Activated CD8-positive, alpha-beta T cell treated with anti-CD3 and anti-CD28 coated beads for 36 hours (primary cell): ENCODE data around the gene ARHGAP42. TPM values are rescaled to one million over a fixed set of nuclear protein-coding genes. Genes with fewer than 3 reads are reported as not detected.

Experiments used
- ATAC-seq: fragments of 200-7000 bp; cut with Tn5 transposase; one replicate; pipeline ENCODE4 v1.10.0; 2021; ENCODE audit warnings: mild to moderate bottlenecking, moderate library complexity
- CTCF ChIA-PET: fragments of 350-600 bp; sonication (Branson Sonifier 250); formaldehyde crosslinking; loops from one replicate; lab custom pipeline; 2021; ENCODE audit warnings: antibody characterized with exemption; lab: Charles Lee
- POLR2A ChIA-PET: fragments of 350-600 bp; sonication (Branson Sonifier 250); formaldehyde crosslinking; loops from one replicate; lab custom pipeline; 2021; ENCODE audit warnings: antibody characterized with exemption; lab: Charles Lee
- DNase-seq: peaks from one replicate; pipeline ENCODE4 v3.0.0-alpha.2; 2020
- H3K27ac Mint-ChIP-seq: one replicate; pipeline ENCODE4 v1.8.0; 2021; ENCODE audit warnings: mild to moderate bottlenecking, mixed read lengths
- H3K27me3 Mint-ChIP-seq: one replicate; pipeline ENCODE4 v1.8.0; 2021; ENCODE audit warnings: mixed read lengths
- H3K36me3 Mint-ChIP-seq: one replicate; pipeline ENCODE4 v1.8.0; 2021; ENCODE audit warnings: low read depth, mixed read lengths
- H3K4me1 Mint-ChIP-seq: one replicate; pipeline ENCODE4 v1.8.0; 2021; ENCODE audit warnings: low read depth, mixed read lengths
- H3K4me3 Mint-ChIP-seq: one replicate; pipeline ENCODE4 v1.8.0; 2021; ENCODE audit warnings: mild to moderate bottlenecking, moderate library complexity, mixed read lengths
- H3K9me3 Mint-ChIP-seq: one replicate; pipeline ENCODE4 v1.8.0; 2021; ENCODE audit warnings: mixed read lengths
- CTCF ChIP-seq: fragments of 200-600 bp; IDR thresholded peaks from one replicate; pipeline ENCODE4 v1.8.0; 2022; ENCODE audit warnings: antibody characterized with exemption, mild to moderate bottlenecking
- intact Hi-C: fragments of 100-400 bp; cut with micrococcal nuclease; formaldehyde crosslinking; loops from one replicate; pipeline ENCODE4 v1.10.0; 2022
- total RNA-seq, 2 experiments: library from RNA; stranded (reverse); gene quantifications; one replicate each; pipeline ENCODE4 v1.2.3, GENCODE V29; 2021

Gene ARHGAP42
- total RNA-seq, 2 experiments from 2014 or later, result 0.20 to 0.41 TPM

- H3K27ac Mint-ChIP-seq, result no peak overlapping the region
- POLR2A ChIA-PET, result no interaction called here
- intact Hi-C loops, result no loop called here
- no peaks in the 10 kb centered on the region for H3K4me1 Mint-ChIP-seq
- H3K27me3 Mint-ChIP-seq, result peaks cover 1% of the 10 kb centered on the region
- H3K4me3 Mint-ChIP-seq, result no peak overlapping the region
- CTCF ChIA-PET, result no interaction called here
- H3K9me3 Mint-ChIP-seq, result no peaks in the 10 kb centered on the region
- TF ChIP-seq CTCF, result no peak
- no peak for ATAC-seq
- no peaks in the 10 kb centered on the region for H3K36me3 Mint-ChIP-seq
- no peak for DNase-seq
These were observed 104.0 kb downstream of the ARHGAP42 start for GRCh38 chr11:100791103-100791502.

DNA sequence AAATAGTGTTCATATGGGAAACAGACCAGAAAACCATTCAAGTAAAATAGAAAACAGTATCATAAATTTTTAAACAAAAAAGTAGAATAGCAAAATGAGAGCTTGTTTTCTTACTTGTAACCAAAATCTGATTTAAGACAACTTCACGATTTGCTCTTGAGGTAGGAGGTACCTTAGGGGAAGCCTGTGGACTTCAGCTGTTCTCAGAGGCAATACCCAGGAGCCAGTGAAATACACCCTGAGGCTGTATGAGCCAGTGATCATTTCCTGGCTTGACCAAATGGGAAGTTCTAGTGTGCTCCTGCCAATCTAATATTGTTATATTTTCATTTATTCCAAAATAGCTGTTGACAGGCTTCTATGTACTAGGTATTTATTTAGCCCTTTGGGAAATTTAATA is 104.8 kb downstream of the ARHGAP42 start:
- Mint-ChIP-seq H3K36me3 (no peaks in the 10 kb centered on the region), H3K9me3 (no peaks in the 10 kb centered on the region), H3K4me1 (no peaks in the 10 kb centered on the region), H3K27ac (no peak overlapping the region), H3K27me3 (peaks cover 1% of the 10 kb centered on the region), H3K4me3 (no peak overlapping the region)
- ChIA-PET POLR2A (no interaction called here), CTCF (no interaction called here)
- ATAC-seq (no peak), DNase-seq (no peak)
- TF ChIP-seq CTCF, result no peak
- intact Hi-C loops, result no loop called here

GRCh38 chr11:100793525-100793924 is 106.4 kb downstream of the ARHGAP42 start:
- H3K27me3 Mint-ChIP-seq, result peaks cover 1% of the 10 kb centered on the region
- H3K9me3 Mint-ChIP-seq, result no peaks in the 10 kb centered on the region
- no peak overlapping the region for H3K27ac Mint-ChIP-seq
- DNase-seq (no peak), ATAC-seq (no peak)
- intact Hi-C loops, result no loop called here
- ChIA-PET CTCF (interaction anchor here (0.7 kb wide), 1 partner anchor 137 kb away, joined by 3 read pairs; no protein-coding TSS in a partner anchor), POLR2A (no interaction called here)
- no peaks in the 10 kb centered on the region for H3K4me1 Mint-ChIP-seq
- TF ChIP-seq CTCF, result no peak
- no peak overlapping the region for H3K4me3 Mint-ChIP-seq
- H3K36me3 Mint-ChIP-seq, result no peaks in the 10 kb centered on the region

DNA sequence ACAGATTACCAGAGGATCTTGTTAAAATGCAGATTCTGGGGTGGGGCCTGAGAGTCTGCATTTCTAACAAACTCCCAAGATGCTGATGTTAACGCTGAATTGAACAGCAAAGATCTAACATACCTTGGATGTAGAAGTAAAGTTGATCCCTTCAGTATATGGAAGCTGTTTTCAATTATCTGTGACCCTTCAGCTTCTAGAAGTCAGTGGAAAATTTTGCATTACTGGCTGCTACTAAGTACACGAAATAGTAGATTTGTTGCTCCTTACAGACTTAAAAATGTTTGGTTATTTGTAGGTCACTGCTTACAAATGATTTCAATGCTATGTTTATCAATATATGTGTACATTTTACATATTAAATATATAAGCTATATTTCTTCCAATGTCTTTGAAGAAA is 107.4 kb downstream of the ARHGAP42 start:
- no peaks in the 10 kb centered on the region for H3K4me1 Mint-ChIP-seq
- H3K36me3 Mint-ChIP-seq, result no peaks in the 10 kb centered on the region
- ChIA-PET POLR2A (no interaction called here), CTCF (interaction anchor here (1.6 kb wide), 1 partner anchor 24 kb away, joined by 3 read pairs; no protein-coding TSS in a partner anchor)
- intact Hi-C loops, result no loop called here
- TF ChIP-seq CTCF, result no peak
- H3K27me3 Mint-ChIP-seq, result peaks cover 1% of the 10 kb centered on the region
- DNase-seq (no peak), ATAC-seq (no peak)
- no peak overlapping the region for H3K4me3 Mint-ChIP-seq
- H3K9me3 Mint-ChIP-seq, result no peaks in the 10 kb centered on the region
- H3K27ac Mint-ChIP-seq, result no peak overlapping the region

- ChIA-PET POLR2A (no interaction called here), CTCF (no interaction called here)
- intact Hi-C loops, result no loop called here
- Mint-ChIP-seq H3K27ac (no peak overlapping the region), H3K4me1 (no peaks in the 10 kb centered on the region), H3K9me3 (no peaks in the 10 kb centered on the region), H3K27me3 (no peaks in the 10 kb centered on the region), H3K36me3 (no peaks in the 10 kb centered on the region), H3K4me3 (no peak overlapping the region)
- DNase-seq (no peak), ATAC-seq (no peak)
- no peak for TF ChIP-seq CTCF
These were observed 112.4 kb downstream of the ARHGAP42 start for GRCh38 chr11:100799445-100799844.
